GM11168 (cell line): ENCODE data around the gene NDP.

Experiments used
- in situ Hi-C: fragments of 300-500 bp; cut with MboI; formaldehyde crosslinking; loops from one replicate; pipeline ENCODE4 v1.12.0; 2022; ENCODE audit warnings: low sequenced_read_pairs; ENCODE audit not compliant: unreplicated experiment

The NDP gene

DNA sequence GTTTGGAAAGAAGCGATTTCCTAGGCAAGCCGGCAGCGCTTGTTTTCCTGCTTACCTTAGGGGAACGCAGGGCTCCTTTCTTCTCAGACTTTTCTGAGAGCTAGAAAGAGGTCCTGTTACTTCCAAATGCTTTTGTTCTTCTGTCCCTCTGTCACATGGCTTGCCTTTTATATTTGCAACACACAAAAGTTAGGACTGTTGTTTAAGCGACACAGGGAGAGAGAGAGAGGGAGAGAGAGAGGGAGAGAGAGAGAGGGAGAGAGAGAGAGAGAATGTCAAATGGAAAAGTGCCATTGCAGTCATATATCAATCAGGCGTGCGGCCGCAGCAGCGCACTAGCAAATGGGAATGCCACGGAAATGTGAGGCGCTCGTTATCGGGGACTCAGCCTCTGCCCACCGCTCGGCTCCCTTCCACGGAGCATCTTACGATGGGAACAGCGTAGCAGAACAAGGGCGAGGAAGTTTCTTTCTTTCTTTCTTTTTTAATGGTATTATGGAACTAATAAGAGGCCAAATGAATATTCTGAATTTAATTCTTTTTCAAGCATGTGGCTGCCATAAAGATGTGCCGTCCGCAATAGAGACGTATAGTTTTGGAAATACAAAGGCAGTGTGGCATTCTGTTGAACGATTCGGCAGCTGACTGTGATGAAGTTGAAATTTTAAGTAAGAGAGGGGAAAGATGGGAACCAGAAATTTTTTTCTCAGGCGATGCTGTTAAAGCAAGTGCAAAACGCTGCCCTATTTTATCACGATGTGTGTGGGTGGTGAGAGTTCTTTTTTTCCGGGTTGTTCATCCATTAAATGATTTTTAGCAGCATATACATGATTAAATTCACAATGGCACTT lies at the start of gene NDP:
TSS of gene NDP (minus strand) at position 142 of the 851 bp plus-strand sequence. CDS start 14,745 bp downstream, outside the sequence.
- in situ Hi-C loops = no loop called here

DNA sequence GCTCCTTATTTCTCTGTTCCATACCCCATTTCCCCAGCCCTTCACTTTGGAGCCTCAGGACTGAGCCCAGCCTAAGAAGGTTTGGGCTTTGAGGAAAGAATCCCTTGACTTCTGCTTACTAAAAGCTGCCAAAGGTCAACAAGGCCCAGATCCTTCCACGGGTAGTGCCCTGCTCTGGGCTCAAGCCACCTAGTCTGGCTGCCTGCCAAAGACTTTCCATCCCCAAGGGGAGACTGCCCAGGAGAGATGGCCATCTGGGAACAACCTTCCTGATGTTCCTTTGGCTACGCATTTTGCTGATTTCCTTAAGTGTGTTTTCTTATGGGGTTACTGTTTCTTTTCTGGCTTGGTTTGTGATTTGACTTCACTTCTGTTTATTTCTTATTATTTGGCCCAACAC lies 49.8 kb upstream of the NDP start:
- in situ Hi-C loops = no loop called here

GRCh38 chrX:44020693-44021092 lies 47.5 kb upstream of the NDP start:
- in situ Hi-C loops = no loop called here

- in situ Hi-C loops = no loop called here
Measured at GRCh38 chrX:44019911-44020310, 46.7 kb upstream of the NDP start.

DNA sequence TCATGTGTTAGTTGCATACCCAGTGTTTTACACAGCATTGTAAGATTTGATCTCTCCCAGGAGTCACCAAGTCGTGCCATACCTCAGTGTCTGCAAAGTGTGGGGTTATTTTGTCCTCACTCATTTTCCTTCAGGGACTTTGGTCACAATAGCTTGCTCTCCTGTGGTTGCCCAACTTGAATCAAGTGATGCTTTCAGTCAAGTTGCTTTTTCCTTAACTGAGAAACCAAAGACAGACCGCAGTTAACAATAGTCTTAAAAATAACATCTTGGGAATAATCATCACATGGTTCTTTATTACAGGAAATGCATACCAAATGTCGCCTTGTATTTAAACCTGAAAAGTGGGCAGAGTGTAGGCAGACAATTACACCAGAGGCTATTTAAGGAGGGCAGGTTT lies 44.5 kb upstream of the NDP start:
- in situ Hi-C loops = no loop called here

GRCh38 chrX:44016906-44017305 lies 43.7 kb upstream of the NDP start:
- in situ Hi-C loops = no loop called here

GRCh38 chrX:44012484-44013096 lies 39.4 kb upstream of the NDP start:
- in situ Hi-C loops = no loop called here

- in situ Hi-C loops = no loop called here
Measured at GRCh38 chrX:44011506-44011905, 38.3 kb upstream of the NDP start.

DNA sequence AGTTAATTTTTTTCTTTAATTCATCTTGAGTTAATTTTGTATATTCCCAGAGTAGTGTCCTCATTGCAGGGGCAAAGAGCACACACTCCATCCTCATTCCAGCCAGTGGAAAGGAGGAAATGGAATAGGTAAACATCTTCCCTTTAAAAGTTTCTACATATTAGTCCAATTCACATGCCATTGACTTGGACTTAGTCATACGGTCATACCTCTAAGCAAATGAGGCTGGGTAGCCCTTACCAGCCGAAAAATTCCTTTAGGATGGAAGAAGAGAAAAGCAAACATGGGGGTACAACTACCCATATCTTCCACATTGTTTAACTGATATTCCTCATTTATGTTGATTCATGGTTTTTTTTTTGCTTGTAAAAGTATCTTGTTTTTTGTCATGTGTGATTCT lies 37.4 kb upstream of the NDP start:
- in situ Hi-C loops = no loop called here

DNA sequence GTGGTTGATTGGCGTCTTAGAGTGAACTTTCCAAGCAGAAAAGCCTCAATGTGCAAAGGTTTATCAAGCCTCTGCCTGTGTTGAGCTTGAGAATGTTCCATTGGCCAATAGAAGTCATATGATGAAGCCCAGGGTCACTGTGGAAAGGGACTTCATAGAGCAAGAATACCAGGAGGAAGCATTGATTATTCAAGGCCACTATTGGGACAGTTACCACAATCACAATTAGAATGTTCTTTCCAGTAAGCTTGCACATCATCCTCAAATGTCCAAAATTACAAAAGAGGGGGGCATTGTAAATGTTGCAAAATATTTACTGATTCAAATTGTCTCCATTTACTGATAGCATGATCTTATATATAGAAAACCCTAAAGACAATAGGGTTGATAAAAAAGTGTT lies 32.9 kb upstream of the NDP start:
- in situ Hi-C loops = no loop called here

DNA sequence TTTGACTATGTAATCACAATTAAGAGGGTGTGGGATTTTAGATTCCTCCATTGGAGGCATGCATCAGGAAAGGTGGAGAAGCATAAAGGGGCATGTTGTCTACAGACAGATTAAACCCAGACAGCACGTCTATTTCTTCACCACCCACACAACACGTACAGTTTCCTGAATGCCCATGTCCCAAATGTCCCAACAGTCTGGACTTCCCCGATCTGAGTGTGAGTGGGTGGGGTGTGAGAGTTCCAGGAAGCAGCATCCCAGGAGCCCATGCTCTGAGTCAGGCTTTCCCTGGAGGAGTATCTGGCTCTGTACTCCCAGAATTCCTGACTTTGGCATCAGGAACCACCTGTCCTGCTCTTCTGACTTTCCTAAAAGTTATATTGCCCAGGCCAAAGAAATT lies 30.8 kb upstream of the NDP start:
- in situ Hi-C loops = no loop called here

GRCh38 chrX:44002567-44002966 lies 29.4 kb upstream of the NDP start:
- in situ Hi-C loops = no loop called here

GRCh38 chrX:43998374-43998773 lies 25.2 kb upstream of the NDP start:
- in situ Hi-C loops = no loop called here

- in situ Hi-C loops = no loop called here
Measured at GRCh38 chrX:43996491-43996890, 23.3 kb upstream of the NDP start.

GRCh38 chrX:43986083-43986482 lies 12.9 kb upstream of the NDP start:
- in situ Hi-C loops = no loop called here

DNA sequence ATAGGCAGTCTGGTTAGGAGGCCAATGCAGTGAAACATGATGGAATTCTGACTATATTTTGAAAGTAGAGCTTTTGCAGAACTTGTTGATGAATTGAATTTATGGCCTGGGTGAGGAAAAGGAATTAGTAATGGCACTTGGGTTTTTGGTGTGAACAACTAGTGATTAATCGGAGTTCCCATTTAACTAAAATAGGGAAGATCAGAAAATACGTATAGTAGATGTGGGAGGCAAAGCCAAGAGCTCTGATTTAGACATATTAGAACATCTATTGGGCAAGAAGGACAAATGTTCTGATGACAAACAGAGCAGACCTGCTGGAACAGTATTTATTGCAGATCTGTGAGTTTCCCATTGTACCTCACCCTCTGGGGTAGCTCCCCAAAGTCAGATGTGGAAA lies 12.3 kb upstream of the NDP start:
- in situ Hi-C loops = no loop called here

- in situ Hi-C loops = no loop called here
Measured at GRCh38 chrX:43978226-43978625, 5.0 kb upstream of the NDP start.

GRCh38 chrX:43976205-43976604 lies 3.0 kb upstream of the NDP start:
- in situ Hi-C loops = no loop called here

GRCh38 chrX:43975796-43976195 lies 2.6 kb upstream of the NDP start:
- in situ Hi-C loops = no loop called here

DNA sequence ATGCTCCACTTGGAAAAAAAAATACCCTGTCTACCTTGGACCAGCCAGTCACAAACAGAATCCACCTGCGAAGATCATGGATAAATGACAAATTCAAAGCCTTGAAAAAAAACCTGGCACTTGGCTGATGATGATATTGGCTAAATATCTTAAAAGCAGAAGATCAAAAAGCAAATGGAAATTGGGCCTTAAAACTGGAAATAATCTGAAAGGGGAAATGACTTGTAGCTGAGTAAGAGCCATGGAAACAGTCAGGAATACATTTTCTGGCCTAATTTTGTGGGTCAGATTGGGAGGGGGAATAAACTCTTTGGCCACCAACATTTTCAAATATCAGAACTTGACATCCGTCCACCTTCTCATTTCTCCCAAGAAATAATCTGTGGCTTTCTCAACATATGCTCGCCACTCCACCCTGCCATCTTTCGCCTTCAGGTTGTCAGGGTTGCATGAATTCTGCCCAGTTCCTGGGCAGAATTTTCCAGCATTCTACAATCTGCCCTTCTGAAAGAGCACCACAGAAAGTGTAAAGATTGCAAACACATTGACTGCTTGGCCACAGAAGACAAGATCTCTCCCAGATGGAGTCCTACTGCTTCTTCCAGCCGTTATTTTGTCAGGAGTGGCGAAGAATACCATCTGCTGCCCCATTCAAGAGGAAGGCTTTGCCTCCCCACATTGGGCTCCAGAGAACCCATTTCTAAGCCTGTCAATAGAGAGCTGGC lies 1.7 kb upstream of the NDP start:
- in situ Hi-C loops = no loop called here

- in situ Hi-C loops = no loop called here
Measured at GRCh38 chrX:43974100-43974475, 898 bp upstream of the NDP start.
